ENCODE results near the gene ELAVL3. TPM values are rescaled to one million over a fixed set of nuclear protein-coding genes. Genes with fewer than 3 reads are reported as not detected.

Gene ELAVL3
- total RNA-seq, 1 experiment from 2014 or later: 1.4 TPM

- H3K27me3 Mint-ChIP-seq (ENCODE audit: low read depth): no peaks in the 10 kb centered on the region; the same call in 1 of the 2 replicates
- DNase-seq (ENCODE audit: low spot score) (no peak), ATAC-seq (no peak)
- H3K9me3 Mint-ChIP-seq: no peaks in the 10 kb centered on the region
- peaks cover 23% of the 10 kb centered on the region for H3K4me1 Mint-ChIP-seq
- CTCF ChIA-PET: interaction anchor here (0.8 to 4.7 kb wide), 5 partner anchors 14 to 155 kb away, joined by 3 to 18 read pairs (median 5); partner anchors contain the start of genes ODAD3, PRKCSH and SWSAP1
- no peak overlapping the region for H3K27ac Mint-ChIP-seq
- no peak for TF ChIP-seq NR1H2 (CRISPR knock-in tag; IDR thresholded peaks at IDR 0.05)
- no peak for TF ChIP-seq NR3C1 (CRISPR knock-in tag; conservative IDR thresholded peaks at IDR 0.05; ENCODE audit: low read depth)
- no peak for TF ChIP-seq ZNF138 (CRISPR knock-in tag; conservative IDR thresholded peaks at IDR 0.05)
- TF ChIP-seq ZNF512 (CRISPR knock-in tag; IDR thresholded peaks at IDR 0.05; ENCODE audit: borderline replicate concordance): no peak
- TF ChIP-seq JAZF1 (CRISPR knock-in tag; IDR thresholded peaks at IDR 0.05): no peak
- no peak for TF ChIP-seq JUN (CRISPR knock-in tag; IDR thresholded peaks at IDR 0.05)
- TF ChIP-seq FOXP1 (CRISPR knock-in tag; IDR thresholded peaks at IDR 0.05; ENCODE audit: borderline replicate concordance): no peak
- no peak for TF ChIP-seq ZNF121 (CRISPR knock-in tag; IDR thresholded peaks at IDR 0.05)
- no peak for TF ChIP-seq SP1 (CRISPR knock-in tag; conservative IDR thresholded peaks at IDR 0.05)
- no peak for TF ChIP-seq MYBL2 (CRISPR knock-in tag; IDR thresholded peaks at IDR 0.05)
- TF ChIP-seq TP53 (CRISPR knock-in tag; IDR thresholded peaks at IDR 0.05): no peak
- no peak for TF ChIP-seq ZNF671 (CRISPR knock-in tag; IDR thresholded peaks at IDR 0.05)
- TF ChIP-seq ZNF416 (CRISPR knock-in tag; IDR thresholded peaks at IDR 0.05): no peak
- TF ChIP-seq RELA (CRISPR knock-in tag; IDR thresholded peaks at IDR 0.05; ENCODE audit: borderline replicate concordance): no peak
- TF ChIP-seq CREB1 (CRISPR knock-in tag; IDR thresholded peaks at IDR 0.05): no peak
- no peak for TF ChIP-seq GRHL2 (CRISPR knock-in tag; IDR thresholded peaks at IDR 0.05; ENCODE audit: insufficient replicate concordance, severe bottlenecking)
- no peak for TF ChIP-seq ATF2 (CRISPR knock-in tag; IDR thresholded peaks at IDR 0.05; ENCODE audit: borderline replicate concordance, low read depth)
- TF ChIP-seq ZNF423 (CRISPR knock-in tag; IDR thresholded peaks at IDR 0.05): no peak
- H3K36me3 Mint-ChIP-seq: peaks cover 4% of the 10 kb centered on the region
- no peak overlapping the region for H3K4me3 Mint-ChIP-seq
- POLR2A ChIA-PET: no interaction called here
Measured at GRCh38 chr19:11448923-11449554, 31.8 kb downstream of the ELAVL3 start.

GRCh38 chr19:11448410-11448809 lies 32.4 kb downstream of the ELAVL3 start:
- H3K4me1 Mint-ChIP-seq: peaks cover 21% of the 10 kb centered on the region
- no peak for TF ChIP-seq GABPB1 (CRISPR knock-in tag; IDR thresholded peaks at IDR 0.05)
- no peak for TF ChIP-seq AFF4 (CRISPR knock-in tag; IDR thresholded peaks at IDR 0.05; ENCODE audit: borderline replicate concordance)
- TF ChIP-seq ZNF317 (CRISPR knock-in tag; IDR thresholded peaks at IDR 0.05; ENCODE audit: borderline replicate concordance, low read depth): no peak
- ChIA-PET CTCF (interaction anchor here (1.7 to 4.7 kb wide), 4 partner anchors 13 to 154 kb away, joined by 4 to 18 read pairs (median 6); partner anchors contain the start of genes ODAD3, PRKCSH and SWSAP1), POLR2A (no interaction called here)
- H3K4me3 Mint-ChIP-seq: no peak overlapping the region
- no peak overlapping the region for H3K27ac Mint-ChIP-seq
- peaks cover 6% of the 10 kb centered on the region for H3K36me3 Mint-ChIP-seq
- DNase-seq (ENCODE audit: low spot score): no peak
- no peaks in the 10 kb centered on the region for H3K9me3 Mint-ChIP-seq
- no peaks in the 10 kb centered on the region; the same call in 1 of the 2 replicates for H3K27me3 Mint-ChIP-seq (ENCODE audit: low read depth)
- ATAC-seq: no peak

Measured in WTC11 (cell line).